GM19452 (cell line): Measurements from ENCODE around the gene SUPT20HL2.
"Not testable (repeated sequence)": the region's sequence is repeated elsewhere in the genome, so short reads cannot be mapped to it uniquely, and the experiment has no call there.

ENCODE experiments used
- ATAC-seq: cut with Tn5 transposase; IDR thresholded peaks from one replicate; pipeline ENCODE4 v1.9.1; 2021; ENCODE audit not compliant: unreplicated experiment

The SUPT20HL2 gene

GRCh38 chrX:24309580-24310374 is 4.1 kb downstream of the SUPT20HL2 start:
- not testable (repeated sequence) for ATAC-seq

GRCh38 chrX:24308803-24309202 is 5.1 kb downstream of the SUPT20HL2 start:
- not testable (repeated sequence) for ATAC-seq

- no peak for ATAC-seq
Observed at GRCh38 chrX:24306440-24306839, 7.4 kb downstream of the SUPT20HL2 start.

- ATAC-seq, result no peak
Observed at GRCh38 chrX:24305905-24306304, 8.0 kb downstream of the SUPT20HL2 start.

- ATAC-seq, result no peak
Observed at GRCh38 chrX:24301806-24302205, 12.1 kb downstream of the SUPT20HL2 start.

- ATAC-seq, result no peak
Observed at GRCh38 chrX:24301060-24301459, 12.8 kb downstream of the SUPT20HL2 start.

- no peak for ATAC-seq
Observed at GRCh38 chrX:24298191-24298590, 15.7 kb downstream of the SUPT20HL2 start.

- no peak for ATAC-seq
Observed at GRCh38 chrX:24294619-24295018, 19.2 kb downstream of the SUPT20HL2 start.

GRCh38 chrX:24293412-24293811 is 20.5 kb downstream of the SUPT20HL2 start:
- no peak for ATAC-seq

GRCh38 chrX:24292353-24292752 is 21.5 kb downstream of the SUPT20HL2 start:
- no peak for ATAC-seq

- ATAC-seq, result no peak
Observed at GRCh38 chrX:24285082-24285481, 28.8 kb downstream of the SUPT20HL2 start.

GRCh38 chrX:24283127-24283794 is 30.6 kb downstream of the SUPT20HL2 start:
- no peak for ATAC-seq

GRCh38 chrX:24282381-24283126 is 31.3 kb downstream of the SUPT20HL2 start:
- no peak for ATAC-seq

- ATAC-seq, result no peak
Observed at GRCh38 chrX:24277405-24277804, 36.5 kb downstream of the SUPT20HL2 start.

- ATAC-seq, result no peak
Observed at GRCh38 chrX:24276015-24276414, 37.9 kb downstream of the SUPT20HL2 start.

- no peak for ATAC-seq
Observed at GRCh38 chrX:24271262-24271661, 42.6 kb downstream of the SUPT20HL2 start.

- ATAC-seq, result no peak
Observed at GRCh38 chrX:24268786-24269185, 45.1 kb downstream of the SUPT20HL2 start.

- no peak for ATAC-seq
Observed at GRCh38 chrX:24266996-24267395, 46.9 kb downstream of the SUPT20HL2 start.

GRCh38 chrX:24264383-24264782 is 49.5 kb downstream of the SUPT20HL2 start:
- ATAC-seq, result no peak

GRCh38 chrX:24262309-24262708 is 51.6 kb downstream of the SUPT20HL2 start:
- no peak for ATAC-seq
